Retinal pigment epithelial cell (primary cell): ENCODE results near the gene MYO7A.

Source experiments
- DNase-seq: peaks from one replicate; pipeline ENCODE4 v3.0.0-alpha.2; 2010; ENCODE audit warnings: low read depth
- H3K4me3 ChIP-seq: 2 replicates; pipeline ENCODE4 v1.5.1; 2011; ENCODE audit warnings: mild to moderate bottlenecking, low read length, control low read depth, moderate library complexity
- TF ChIP-seq, protein P1 (sequence below): conservative IDR thresholded peaks from 2 replicates; pipeline ENCODE4 v1.5.1; 2011; ENCODE audit warnings: low read depth, low read length, control low read depth, inconsistent platforms

Gene MYO7A

DNA sequence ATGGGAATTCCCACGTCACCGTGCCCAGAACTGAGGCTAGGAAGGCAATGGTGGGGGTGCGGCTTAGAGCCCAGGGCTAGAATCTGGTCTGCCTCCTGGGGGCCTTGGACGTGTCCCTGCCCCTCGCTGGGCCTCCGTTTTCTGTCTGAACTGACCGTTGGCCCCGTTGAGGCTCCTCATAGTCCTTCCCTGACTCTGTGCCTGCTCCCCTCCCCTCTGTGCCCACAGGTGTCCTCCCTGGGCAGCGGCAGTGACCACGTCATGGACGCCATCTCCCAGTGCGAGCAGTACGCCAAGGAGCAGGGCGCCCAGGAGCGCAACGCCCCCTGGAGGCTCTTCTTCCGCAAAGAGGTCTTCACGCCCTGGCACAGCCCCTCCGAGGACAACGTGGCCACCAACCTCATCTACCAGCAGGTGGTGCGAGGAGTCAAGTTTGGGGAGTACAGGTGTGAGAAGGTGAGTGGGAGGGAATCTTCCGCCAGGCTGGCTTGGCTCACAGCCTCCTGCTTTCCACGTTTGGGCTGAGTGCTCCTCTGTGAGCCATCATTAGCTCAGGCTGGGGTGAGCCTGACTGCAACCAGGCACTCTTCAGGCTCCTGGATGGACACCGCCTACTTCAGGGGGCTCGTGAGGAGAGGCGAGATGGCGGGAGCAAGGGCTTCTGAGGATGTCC is 63.9 kb downstream of the MYO7A start:
- no peak overlapping the region for H3K4me3 ChIP-seq
- DNase-seq, result no peak
- TF ChIP-seq, protein P1, sequence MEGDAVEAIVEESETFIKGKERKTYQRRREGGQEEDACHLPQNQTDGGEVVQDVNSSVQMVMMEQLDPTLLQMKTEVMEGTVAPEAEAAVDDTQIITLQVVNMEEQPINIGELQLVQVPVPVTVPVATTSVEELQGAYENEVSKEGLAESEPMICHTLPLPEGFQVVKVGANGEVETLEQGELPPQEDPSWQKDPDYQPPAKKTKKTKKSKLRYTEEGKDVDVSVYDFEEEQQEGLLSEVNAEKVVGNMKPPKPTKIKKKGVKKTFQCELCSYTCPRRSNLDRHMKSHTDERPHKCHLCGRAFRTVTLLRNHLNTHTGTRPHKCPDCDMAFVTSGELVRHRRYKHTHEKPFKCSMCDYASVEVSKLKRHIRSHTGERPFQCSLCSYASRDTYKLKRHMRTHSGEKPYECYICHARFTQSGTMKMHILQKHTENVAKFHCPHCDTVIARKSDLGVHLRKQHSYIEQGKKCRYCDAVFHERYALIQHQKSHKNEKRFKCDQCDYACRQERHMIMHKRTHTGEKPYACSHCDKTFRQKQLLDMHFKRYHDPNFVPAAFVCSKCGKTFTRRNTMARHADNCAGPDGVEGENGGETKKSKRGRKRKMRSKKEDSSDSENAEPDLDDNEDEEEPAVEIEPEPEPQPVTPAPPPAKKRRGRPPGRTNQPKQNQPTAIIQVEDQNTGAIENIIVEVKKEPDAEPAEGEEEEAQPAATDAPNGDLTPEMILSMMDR, result peak; percentile 55

DNA sequence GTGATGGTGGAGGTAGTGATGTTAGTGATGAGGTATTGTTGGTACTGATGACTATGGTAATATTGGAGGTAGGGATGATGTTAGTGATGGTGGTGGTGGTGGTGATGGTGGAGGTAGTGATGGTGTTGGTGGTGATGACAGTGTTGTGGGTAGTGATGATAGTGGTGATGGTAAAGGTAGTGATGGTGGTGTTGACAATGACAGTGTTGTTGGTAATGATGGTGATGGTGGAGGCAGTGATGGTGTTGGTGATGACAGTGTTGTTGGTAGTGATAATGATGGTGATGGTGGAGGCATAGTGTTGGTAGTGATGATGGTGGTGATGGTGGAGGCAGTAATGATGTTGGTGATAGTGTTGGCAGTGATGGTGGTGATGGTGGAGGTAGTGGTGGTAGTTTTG is 65.1 kb downstream of the MYO7A start:
- no peak for DNase-seq

DNA sequence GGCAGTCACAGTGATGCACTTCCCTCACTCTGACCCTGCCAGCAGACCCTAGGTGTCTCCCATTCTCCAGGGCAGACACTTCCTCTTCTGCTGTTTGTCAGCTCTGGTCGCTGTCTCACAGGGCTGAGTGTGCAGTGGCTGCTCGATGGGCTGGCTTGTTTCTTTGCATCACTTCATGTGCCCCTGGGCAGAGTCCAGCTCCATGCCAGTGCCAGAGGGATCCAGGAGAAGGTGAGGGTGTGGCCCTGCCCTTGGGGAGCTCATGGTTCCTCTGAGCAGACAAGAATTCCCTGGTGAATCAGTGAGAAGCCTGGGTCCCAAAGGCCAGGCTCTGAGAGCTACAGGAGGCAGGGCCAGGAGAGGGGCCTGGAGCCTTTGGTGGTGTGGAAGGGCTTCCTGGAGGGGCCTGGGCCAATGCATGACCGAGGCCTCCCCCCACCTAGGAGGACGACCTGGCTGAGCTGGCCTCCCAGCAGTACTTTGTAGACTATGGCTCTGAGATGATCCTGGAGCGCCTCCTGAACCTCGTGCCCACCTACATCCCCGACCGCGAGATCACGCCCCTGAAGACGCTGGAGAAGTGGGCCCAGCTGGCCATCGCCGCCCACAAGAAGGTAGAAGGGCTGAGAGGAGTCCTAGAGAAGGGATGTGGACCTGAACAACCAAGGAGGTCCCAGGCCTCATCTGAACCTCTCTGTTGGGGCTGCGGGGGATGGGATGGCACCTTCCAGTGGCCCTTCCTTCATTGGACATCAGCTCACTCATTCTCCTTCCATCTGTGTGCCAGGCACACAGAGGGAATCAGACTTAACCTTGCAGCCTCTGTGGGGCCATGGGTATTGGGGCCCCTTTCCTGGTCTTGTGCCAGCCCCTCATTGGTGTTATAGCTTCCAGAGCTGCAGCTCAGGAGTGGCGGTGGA is 66.1 kb downstream of the MYO7A start:
- no peak overlapping the region for H3K4me3 ChIP-seq
- no peak for DNase-seq
- TF ChIP-seq, protein P1, result no peak

More for the DNA sequence above, 65.1 kb downstream of the MYO7A start:
- H3K4me3 ChIP-seq, result no peak overlapping the region
- TF ChIP-seq, protein P1, result no peak

DNA sequence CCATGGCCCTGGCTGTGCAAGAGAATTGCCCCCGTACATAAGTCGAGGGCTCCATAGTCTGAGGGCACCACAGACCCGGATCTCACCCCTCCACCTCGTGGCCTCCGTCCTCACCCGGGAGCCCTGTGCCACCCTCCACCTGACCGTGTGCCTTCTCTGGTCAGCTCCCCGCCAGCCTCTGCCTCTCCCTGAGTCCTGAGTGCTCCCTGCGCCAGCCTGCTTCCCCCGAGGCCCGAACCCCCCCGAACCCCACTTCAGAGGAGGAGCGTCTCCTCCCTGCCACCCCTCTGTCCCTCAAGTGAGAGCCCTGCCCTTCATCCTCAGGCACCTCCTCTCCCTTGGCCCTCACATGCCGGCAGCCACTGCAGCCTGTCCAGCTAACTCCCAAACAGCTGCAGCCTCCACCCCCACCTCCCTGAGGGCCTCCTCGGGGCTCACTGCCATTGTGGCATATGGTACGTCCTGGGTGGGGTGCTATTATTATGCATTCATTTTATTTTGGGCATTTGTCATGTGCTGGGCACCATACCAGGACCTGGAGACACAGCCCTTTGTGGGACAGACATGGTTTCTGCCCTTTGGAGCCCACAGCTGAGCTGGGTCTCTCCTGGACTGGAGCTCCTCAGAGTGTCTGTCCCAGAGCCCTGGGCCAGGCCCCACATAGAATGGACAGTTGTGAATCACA is 67.2 kb downstream of the MYO7A start:
- DNase-seq, result no peak
- no peak overlapping the region for H3K4me3 ChIP-seq
- TF ChIP-seq, protein P1, result no peak

DNA sequence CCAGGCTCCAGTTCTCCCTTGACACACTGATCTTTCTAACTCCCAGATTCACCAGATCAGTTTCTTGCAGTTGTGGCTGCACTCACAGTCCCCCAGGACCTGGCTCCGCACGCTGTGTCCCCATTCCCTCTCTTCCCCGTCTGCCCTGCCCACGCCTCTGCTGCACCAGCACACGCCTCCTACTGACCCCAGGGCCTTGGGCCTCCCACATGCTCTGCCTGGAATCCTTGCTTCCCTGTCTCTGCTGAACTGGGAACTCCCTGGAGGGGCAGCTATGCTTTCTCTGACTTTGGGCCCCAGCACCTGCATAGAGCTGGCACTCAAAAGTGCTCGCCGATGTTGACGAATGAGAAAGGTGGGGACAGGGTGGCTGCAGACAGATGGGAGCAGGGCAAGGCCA is 68.9 kb downstream of the MYO7A start:
- TF ChIP-seq, protein P1, result no peak
- no peak for DNase-seq
- no peak overlapping the region for H3K4me3 ChIP-seq

DNA sequence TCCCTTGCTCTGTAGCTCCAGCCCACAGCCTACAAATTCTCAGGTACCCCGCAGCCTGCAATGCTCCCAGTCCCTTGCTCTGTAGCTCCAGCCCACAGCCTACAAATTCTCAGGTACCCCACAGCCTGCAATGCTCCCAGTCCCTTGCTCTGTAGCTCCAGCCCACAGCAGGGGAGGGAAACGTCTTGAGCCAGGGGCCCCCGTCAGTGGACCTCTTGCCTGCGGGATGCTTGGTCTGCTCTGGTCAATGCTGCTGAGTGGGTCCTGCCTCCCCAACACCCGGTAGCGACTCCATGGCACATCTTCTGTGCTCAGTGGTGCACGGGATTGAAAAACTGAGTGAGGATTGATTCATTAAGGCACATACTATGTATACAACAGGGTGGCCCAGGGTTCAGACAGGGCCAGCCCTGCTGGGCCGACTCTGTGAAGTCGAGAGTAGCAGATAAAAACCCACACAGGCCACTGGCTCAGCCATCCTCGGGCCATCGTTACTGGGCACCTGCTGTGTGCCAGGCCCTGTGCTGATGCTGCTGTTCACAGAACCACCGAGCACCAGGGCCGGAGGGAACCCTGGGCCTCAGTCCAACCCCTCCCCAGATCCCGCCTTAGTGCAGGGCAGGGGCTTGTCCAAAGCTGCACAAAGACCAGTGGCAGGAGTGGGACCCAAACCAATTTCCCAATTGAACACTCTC is 69.7 kb downstream of the MYO7A start:
- H3K4me3 ChIP-seq, result no peak overlapping the region
- DNase-seq, result no peak

More for the DNA sequence above, 69.7 kb downstream of the MYO7A start:
- TF ChIP-seq, protein P1, result no peak
